Dedifferentiated amniotic fluid mesenchymal stem cell (primary cell): ENCODE results near the gene ANXA6.

Experiments used
- DNase-seq: peaks from one replicate; pipeline ENCODE4 v3.0.0-alpha.2; 2016; ENCODE audit errors: extremely low spot score

The ANXA6 gene

GRCh38 chr5:151130235-151130921, 27.2 kb downstream of the ANXA6 start:
- no peak for DNase-seq

DNA sequence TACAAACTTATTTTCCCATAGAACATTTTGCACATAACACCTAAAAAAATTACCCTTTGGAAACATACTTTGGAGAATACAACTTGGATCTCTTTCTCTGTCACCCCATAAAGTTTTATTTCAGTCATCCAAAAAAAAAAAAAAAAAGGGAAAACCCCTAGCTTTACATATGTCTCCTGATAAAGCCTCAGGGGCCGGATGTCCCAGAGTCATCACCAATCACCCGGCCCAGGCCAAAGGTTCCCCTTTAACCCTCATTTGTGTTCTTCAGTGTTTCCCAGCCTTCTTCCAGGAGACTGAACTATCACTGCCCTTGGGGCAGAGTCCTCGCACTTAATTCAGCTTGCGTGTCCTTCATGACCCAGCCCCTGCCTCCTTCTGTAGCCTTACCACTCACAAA, 28.8 kb downstream of the ANXA6 start:
- no peak for DNase-seq

DNA sequence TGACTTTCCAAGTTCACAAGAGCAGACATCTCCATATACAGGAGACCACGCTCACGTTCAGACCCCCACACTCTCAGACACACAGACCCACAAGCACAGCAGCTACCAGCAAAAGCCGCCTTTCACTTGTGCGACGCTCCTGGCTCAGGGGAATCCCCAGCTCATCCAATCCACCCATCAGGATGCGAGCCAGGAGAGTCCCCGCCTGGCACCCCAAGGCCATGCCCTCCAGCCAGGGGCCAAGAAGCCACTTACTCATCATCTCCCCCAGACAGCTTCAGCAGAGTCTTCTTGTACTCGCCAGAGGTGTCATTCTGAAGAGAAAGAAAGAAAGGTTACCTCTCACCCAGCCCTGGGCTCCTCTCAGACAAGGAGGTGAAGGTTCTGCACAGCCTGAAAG, 29.7 kb downstream of the ANXA6 start:
- DNase-seq: no peak

GRCh38 chr5:151126199-151126645, 31.4 kb downstream of the ANXA6 start:
- DNase-seq: peak; percentile 25

DNA sequence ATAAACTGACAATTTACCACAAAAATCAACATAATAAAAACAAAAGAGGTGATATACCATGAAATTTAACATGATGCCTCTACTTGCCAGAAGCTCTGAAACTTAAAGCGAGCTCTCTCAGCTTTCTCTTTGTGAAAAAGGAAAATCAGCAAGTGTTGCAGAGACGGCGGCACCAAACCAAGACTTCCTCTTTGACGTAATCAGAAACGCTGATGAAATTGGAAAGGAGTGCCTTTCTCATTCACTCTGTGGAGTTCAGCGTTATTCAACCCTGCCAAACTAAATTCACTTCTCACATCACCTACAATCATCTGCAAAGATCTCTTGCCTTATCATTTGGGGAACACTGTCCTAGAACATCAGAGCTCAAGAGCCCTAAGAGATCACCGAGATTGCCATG, 32.2 kb downstream of the ANXA6 start:
- no peak for DNase-seq

- DNase-seq: no peak
These were observed 33.5 kb downstream of the ANXA6 start for GRCh38 chr5:151123897-151124751.

DNA sequence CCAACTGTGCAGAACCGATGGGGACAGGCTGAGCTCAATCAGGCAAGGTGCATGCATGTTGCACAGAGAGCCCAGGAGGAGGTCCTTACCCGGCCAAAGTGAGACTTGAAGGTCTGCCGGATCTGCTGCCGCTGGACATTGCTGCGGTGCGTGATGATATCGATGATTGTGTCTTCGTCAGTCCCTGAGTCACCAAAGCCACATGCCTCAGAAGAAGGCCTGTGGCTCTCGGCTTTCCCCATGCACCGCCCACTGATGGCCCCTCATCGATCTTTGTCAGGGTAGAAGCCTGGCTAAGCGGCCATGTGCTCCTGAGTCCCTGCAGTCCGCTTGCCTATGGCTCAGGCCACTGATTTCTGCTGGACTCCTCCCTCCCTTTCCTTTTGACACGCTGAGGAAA, 34.8 kb downstream of the ANXA6 start:
- DNase-seq: no peak

DNA sequence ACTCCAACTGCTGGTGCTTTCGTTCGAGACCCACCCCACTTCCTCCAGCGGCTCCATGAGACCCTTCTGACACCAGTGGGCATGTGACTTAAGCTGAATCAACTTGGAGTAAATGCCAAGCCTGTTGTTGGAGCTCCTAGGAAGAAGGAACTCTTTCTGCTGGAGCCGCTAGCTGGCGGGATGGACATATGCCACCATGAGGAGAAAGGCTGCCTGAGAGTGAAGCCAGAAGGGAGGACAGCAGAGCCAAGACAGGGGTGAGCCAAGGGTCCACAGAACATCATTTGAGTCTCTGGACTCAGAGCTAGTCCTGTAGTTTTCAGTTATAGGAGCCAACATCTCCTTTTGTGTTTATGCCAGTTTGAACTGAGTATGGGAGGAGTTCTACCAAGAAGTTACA, 35.9 kb downstream of the ANXA6 start:
- DNase-seq: no peak

DNA sequence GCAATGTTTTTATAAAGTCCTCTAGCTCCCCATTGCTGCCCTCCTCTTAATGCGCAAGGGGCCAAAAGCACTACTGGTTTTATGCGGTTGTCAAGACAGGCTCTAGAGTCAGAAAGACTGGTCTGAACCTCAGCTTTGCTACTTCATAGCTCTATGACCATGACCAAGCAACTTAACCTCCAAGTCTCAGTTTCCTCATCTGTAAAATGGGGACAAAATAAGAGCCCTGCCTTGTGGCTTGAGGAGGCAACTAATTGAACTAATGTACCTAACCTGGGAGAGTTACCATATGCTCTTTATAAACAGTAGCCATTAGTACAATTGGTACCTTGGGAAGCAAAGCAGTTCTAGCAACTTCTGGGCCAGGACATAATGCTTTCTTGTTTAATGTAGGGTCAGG, 36.5 kb downstream of the ANXA6 start:
- DNase-seq: no peak

GRCh38 chr5:151118913-151119575, 38.5 kb downstream of the ANXA6 start:
- DNase-seq: no peak

- DNase-seq: peak; percentile 68
These were observed 42.2 kb downstream of the ANXA6 start for GRCh38 chr5:151115272-151115905.

DNA sequence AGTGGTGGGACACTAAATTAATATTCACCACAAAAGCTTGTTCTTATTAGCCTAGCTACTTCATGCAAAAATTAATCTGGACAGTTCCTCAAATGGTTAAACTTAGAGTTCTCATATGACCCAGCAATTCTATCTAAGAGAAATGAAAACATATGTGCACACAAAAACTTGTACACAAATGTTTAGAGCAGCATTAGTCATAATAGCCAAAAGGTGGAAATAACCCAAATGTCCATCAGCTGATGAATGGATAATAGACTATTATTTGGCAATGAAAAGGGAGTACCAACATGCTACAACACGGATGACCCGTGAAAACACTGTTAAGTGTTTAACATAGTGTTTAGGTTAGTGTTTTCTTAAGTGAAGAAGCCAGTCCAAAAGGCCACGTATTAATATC, 43.9 kb downstream of the ANXA6 start:
- DNase-seq: no peak

DNA sequence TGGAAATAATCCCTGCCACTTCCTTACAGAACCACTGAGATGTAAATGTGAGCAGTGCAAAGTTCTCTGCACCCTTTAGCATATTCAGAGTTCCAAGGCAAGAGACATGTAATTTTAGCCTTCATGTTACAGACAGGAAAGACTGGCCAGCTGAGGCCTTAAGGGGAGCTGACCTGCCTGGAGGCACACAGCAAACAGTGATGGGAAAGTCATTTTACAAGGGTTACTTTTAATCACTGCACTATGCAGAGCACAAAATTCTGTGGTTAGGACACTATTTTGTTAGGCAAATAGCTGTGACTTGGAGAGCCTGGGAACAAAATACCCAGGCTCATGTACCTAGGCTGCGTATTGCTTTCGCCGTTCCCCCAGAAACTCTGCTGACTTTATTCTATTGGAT, 46.6 kb downstream of the ANXA6 start:
- DNase-seq: no peak

DNA sequence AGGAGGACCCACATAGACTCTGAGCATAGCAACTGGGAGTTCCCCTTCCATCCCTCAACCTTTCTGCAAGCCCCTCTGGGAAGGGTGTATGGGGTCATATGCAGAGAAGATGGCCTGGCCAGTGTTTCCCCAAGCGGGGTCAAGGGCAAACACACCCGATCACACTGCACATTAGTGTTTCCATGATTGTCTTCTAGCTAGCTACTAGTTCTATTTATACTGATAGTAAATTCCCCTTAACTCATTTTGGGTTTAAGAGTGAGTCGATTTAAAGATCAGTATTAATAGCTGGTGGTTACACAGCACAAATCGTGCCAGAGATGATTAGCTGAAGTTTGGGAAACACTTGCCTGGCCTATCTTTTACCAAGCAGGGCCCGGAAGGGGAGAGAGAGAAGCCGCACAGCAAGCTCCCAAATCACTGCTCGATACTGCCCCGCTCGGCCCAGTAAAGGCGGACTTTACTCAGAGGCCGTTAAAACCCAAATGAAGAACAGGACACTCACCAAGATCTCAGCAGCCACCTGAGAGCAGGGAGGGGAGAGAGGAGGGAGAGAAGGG, 47.4 kb downstream of the ANXA6 start:
- no peak for DNase-seq

- no peak for DNase-seq
These were observed 49.0 kb downstream of the ANXA6 start for GRCh38 chr5:151108566-151108965.

- DNase-seq: no peak
These were observed 49.6 kb downstream of the ANXA6 start for GRCh38 chr5:151107738-151108520.

- no peak for DNase-seq
These were observed 50.5 kb downstream of the ANXA6 start for GRCh38 chr5:151107084-151107483.

DNA sequence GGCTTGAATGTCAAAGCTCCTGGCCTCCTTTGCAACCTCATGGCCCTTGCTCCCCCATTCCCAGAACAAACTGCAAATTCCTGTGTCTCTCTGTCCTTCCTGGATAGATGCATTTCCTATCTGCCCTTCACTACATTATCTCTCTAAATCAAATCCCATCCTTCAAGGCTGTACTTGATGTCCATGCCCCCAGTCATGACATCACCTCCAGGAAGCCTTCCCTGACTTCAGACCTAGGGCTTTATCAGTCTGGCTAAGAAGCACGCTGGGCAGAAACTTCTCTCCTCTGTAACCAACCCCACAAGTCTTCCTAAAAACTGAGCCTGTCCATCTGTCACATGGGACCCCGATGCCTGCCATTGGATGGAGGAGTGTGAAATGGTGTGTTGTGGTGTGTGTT, 51.1 kb downstream of the ANXA6 start:
- DNase-seq: no peak

DNA sequence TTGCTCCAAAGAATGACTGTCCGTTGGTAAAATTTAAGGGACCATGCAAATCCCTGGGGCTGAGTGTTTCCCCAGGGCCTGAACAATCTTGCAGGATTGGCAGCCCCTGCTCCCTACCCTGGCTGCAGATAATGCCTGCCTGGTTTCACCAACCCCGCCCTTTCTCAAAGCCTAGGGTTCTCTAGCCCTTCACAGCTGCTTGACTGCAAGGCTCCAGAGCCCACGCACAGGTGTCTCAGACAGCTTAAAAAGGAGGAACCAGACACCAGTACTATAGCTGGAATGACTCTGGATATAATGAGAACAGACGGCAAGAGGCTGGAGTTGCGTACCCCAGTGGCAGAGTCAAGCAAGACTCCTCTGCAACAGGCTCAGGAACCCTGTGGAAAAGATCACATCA, 51.5 kb downstream of the ANXA6 start:
- no peak for DNase-seq

DNA sequence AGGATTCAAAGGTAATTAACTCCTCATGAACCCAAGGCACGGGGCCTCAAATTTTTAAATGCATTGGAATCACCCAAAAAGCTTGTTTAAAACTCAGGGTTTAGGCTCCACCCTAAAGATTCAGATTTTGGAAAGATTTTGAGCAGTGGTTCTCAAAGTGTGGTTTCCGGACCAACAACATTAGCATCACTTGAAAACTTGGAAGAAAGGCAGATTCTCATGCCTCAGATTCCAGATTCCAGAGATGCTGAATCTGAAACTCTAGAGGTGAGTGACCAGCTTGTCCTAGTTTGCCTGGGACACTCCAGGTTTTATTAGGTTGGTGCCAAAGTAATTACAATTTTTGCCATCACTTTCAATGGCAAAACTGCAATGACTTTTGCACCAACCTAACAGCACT, 52.0 kb downstream of the ANXA6 start:
- no peak for DNase-seq

- no peak for DNase-seq
These were observed 52.8 kb downstream of the ANXA6 start for GRCh38 chr5:151104795-151105194.
